Measurements from ENCODE around the gene SIVA1. TPM values are rescaled to one million over a fixed set of nuclear protein-coding genes. Genes with fewer than 3 reads are reported as not detected.

Gene SIVA1
- total and polyA plus RNA-seq, 9 of the 15 experiments (the other 6 are each of a cell fraction or from before 2014, with no cell fraction given): 4.2 to 186 (median 54.2) TPM

GRCh38 chr14:104723651-104724406 lies 29.1 kb upstream of the SIVA1 start, which contains the start of gene ADSS1:
ADSS1 (plus strand) TSS chr14:104724229; CDS start chr14:104724271, 42 bp downstream.
- peaks cover 4% of the 10 kb centered on the region for H3K9me1 ChIP-seq (ENCODE audit: control insufficient read depth, insufficient read depth, low read length)
- H3K27ac ChIP-seq (ENCODE audit: extremely low read depth, low read depth, low read length): peak within 1 kb of the TSS; percentile 75
- peak within 1 kb of the TSS; percentile 91 for H2AFZ ChIP-seq (ENCODE audit: low read depth, low read length)
- TF ChIP-seq NRF1 (conservative IDR thresholded peaks at IDR 0.05 in 1 of 2, IDR thresholded peaks at IDR 0.05 in 1 of 2) (peak in 1 of 2 experiments; percentile 18; a peak in 1 of 4 replicates), ZSCAN32 (CRISPR knock-in tag; IDR thresholded peaks at IDR 0.05) (no peak), ZNF444 (CRISPR knock-in tag; IDR thresholded peaks at IDR 0.05) (no peak), ETV1 (tag; conservative IDR thresholded peaks at IDR 0.05; ENCODE audit: low read depth) (no peak), MNT (conservative IDR thresholded peaks at IDR 0.05) (no peak; a peak in 1 of 4 replicates), RHOXF2B (CRISPR knock-in tag; conservative IDR thresholded peaks at IDR 0.05) (no peak), ZBTB7A (IDR thresholded peaks at IDR 0.05; ENCODE audit: borderline replicate concordance, control insufficient read depth, low read depth, low read length) (peak; percentile 73), HDAC2 (IDR thresholded peaks at IDR 0.05) (0 out of 2 replicates have a peak, but pooled peaks have one; percentile 50), ATF1 (CRISPR knock-in tag; IDR thresholded peaks at IDR 0.05) (no peak), ATF1 (tag; IDR thresholded peaks at IDR 0.05) (peak; percentile 63), GABPB1 (CRISPR knock-in tag; IDR thresholded peaks at IDR 0.05) (no peak; the same call in 1 of the 2 replicates), POLR3A (IDR thresholded peaks at IDR 0.05; ENCODE audit: borderline replicate concordance, extremely low read depth, insufficient read depth, insufficient read length) (no peak), YY1 (IDR thresholded peaks at IDR 0.05; ENCODE audit: borderline replicate concordance in 1 of 3, control insufficient read depth in 1 of 3, extremely low read depth in 1 of 3, insufficient read depth in 3 of 3, insufficient read length in 1 of 3, insufficient replicate concordance in 2 of 3, low read depth in 1 of 3, low read length in 2 of 3) (peak in 2 of 3 experiments; percentile 54 to 74), MTA3 (IDR thresholded peaks at IDR 0.05; ENCODE audit: borderline replicate concordance) (peak; percentile 69; the same call in 1 of the 2 replicates), UBTF (IDR thresholded peaks at IDR 0.05; ENCODE audit: borderline replicate concordance in 1 of 2, low read depth in 2 of 2, low read length in 2 of 2) (0 out of 4 replicates have a peak, but pooled peaks of 1 of the 2 experiments have one; percentile 39), SMARCE1 (IDR thresholded peaks at IDR 0.05) (0 out of 2 replicates have a peak, but pooled peaks have one; percentile 46), ZBTB17 (CRISPR knock-in tag; IDR thresholded peaks at IDR 0.05) (no peak), NFIC (IDR thresholded peaks at IDR 0.05) (0 out of 2 replicates have a peak, but pooled peaks have one; percentile 22)

More at GRCh38 chr14:104723651-104724406, 29.1 kb upstream of the SIVA1 start, which contains the start of gene ADSS1:
- ATAC-seq: peak; percentile 85
- peaks cover 13% of the 10 kb centered on the region for H3K79me2 ChIP-seq (ENCODE audit: control insufficient read depth, insufficient read depth, low read length)
- no peaks in the 10 kb centered on the region for H3K9me3 ChIP-seq (replicated peaks; ENCODE audit: control insufficient read depth, insufficient read depth, low read depth, low read length)
- no peaks in the 10 kb centered on the region for H4K20me1 ChIP-seq (replicated peaks; ENCODE audit: control insufficient read depth, insufficient read depth, low read length)
- no peak for FAIRE-seq
- peak within 1 kb of the TSS; percentile 72 to 94 for H3K9ac ChIP-seq (ENCODE audit: insufficient read depth in 1 of 2, low read depth in 2 of 2, low read length in 2 of 2)
- peak within 1 kb of the TSS; percentile 89 for H3K4me2 ChIP-seq (ENCODE audit: insufficient read depth, low read length)
- H3K4me1 ChIP-seq (replicated peaks in 1 of 2; ENCODE audit: control insufficient read depth in 2 of 2, insufficient read depth in 2 of 2, low read length in 2 of 2): peaks cover 9 to 65% of the 10 kb centered on the region in 2 experiments; a peak in 4 of 5 replicates
- no TSS peak for BruUV-seq (replicated peaks)
- H3K36me3 ChIP-seq (ENCODE audit: control insufficient read depth, insufficient read depth, low read length): no peaks in the 10 kb centered on the region
- POLR2A ChIA-PET: interaction anchor here (0.6 to 1.2 kb wide), 2 partner anchors 28 to 154 kb away, joined by 3 to 4 read pairs; no protein-coding TSS in a partner anchor
- 1% methylated on average over 20 of the region's 82 CpGs for WGBS (ENCODE audit: insufficient coverage, low coverage, missing lambda C conversion rate)
- CTCF ChIA-PET (ENCODE audit: low intra/inter-chr PET ratio): no interaction called here
- intact Hi-C loops (cut with micrococcal nuclease): no loop called here
- peak within 1 kb of the TSS; percentile 66 for H3K4me3 ChIP-seq
- in situ Hi-C loops (cut with MboI): no loop called here
- no peaks in the 10 kb centered on the region for H3K27me3 ChIP-seq (ENCODE audit: control insufficient read depth in 2 of 2, insufficient read depth in 2 of 2, low read length in 2 of 2)
- DNase-seq (ENCODE audit: extremely low read depth in 1 of 4, low spot score in 3 of 4): peak; percentile 64 to 85 (median 77)

Measured in K562 (cell line).